Activated CD4-positive, alpha-beta T cell treated with anti-CD3 and anti-CD28 coated beads, Interleukin-2, amount 10 ng/mL, durations not matched to agents 7 days and 5 days (primary cell): Measurements from ENCODE around the gene TMEM151B. TPM values are rescaled to one million over a fixed set of nuclear protein-coding genes. Genes with fewer than 3 reads are reported as not detected.

Experiments used
- CTCF ChIA-PET: fragments of 350-600 bp; sonication (Branson Sonifier 250); formaldehyde crosslinking; loops from one replicate; lab custom pipeline; 2021; ENCODE audit warnings: antibody characterized with exemption; lab: Charles Lee
- POLR2A ChIA-PET: fragments of 350-600 bp; sonication (Branson Sonifier 250); formaldehyde crosslinking; loops from one replicate; lab custom pipeline; 2021; ENCODE audit warnings: antibody characterized with exemption; lab: Charles Lee
- DNase-seq: peaks from one replicate; pipeline ENCODE4 v3.0.0-alpha.2; 2020
- H3K27ac Mint-ChIP-seq: one replicate; pipeline ENCODE4 v1.8.0; 2021; ENCODE audit warnings: mild to moderate bottlenecking, moderate library complexity, mixed read lengths
- H3K27me3 Mint-ChIP-seq: one replicate; pipeline ENCODE4 v1.8.0; 2021; ENCODE audit warnings: mixed read lengths
- H3K36me3 Mint-ChIP-seq: one replicate; pipeline ENCODE4 v1.8.0; 2021; ENCODE audit warnings: low read depth, mixed read lengths
- H3K4me1 Mint-ChIP-seq: one replicate; pipeline ENCODE4 v1.8.0; 2021; ENCODE audit warnings: mixed read lengths
- H3K4me3 Mint-ChIP-seq: one replicate; pipeline ENCODE4 v1.8.0; 2021; ENCODE audit warnings: mild to moderate bottlenecking, moderate library complexity, mixed read lengths
- H3K9me3 Mint-ChIP-seq: one replicate; pipeline ENCODE4 v1.8.0; 2021; ENCODE audit warnings: mixed read lengths
- total RNA-seq, 2 experiments: library from RNA; stranded (reverse); gene quantifications; one replicate each; pipeline ENCODE4 v1.2.3, GENCODE V29; 2021

The TMEM151B gene
- total RNA-seq, 2 experiments from 2014 or later = not detected

DNA sequence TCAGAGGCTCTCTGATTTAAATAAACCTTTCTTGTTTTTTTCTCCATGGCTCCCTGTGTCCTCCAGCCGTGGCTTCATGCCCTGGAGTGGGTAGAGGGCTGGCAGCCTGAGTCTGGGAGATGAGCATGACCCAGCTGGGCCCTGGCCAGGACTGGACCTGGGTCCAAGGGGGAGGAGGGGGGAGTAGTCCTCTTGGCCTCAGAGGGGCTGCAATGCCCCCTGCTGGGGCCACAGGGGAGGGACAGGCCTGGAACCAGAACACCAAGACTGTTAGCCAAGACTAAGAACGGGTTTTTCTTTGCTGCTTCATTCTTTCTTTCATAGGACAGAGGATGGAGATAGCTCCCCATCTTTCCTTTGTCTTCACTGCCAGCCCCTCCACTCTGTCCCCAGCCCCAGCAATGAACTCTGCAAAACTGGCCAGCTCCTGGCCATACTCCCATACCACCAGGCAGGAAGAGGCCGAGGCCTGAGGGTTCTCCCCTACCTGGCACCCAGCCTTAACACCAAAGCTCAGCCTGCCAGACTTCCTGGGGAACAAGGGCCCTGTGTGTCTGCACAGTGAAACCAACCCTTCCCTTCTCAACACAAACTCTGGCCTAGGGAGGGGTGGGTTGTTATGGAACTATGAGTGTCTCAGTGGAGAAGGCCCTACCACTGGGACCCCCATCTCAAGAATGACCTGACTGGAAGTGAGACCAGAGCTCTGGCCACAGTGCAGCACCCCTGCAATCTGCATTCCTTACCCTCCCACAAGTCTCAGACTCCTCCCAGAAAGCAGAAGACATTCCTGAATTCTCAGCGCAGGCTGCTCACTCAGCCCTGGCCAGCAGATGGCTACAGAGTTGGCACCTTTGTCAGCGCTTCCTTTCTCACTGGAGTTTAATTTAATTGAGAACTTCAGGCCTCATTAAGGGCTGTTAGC is 35.9 kb upstream of the TMEM151B start:
- peaks cover 14% of the 10 kb centered on the region for H3K36me3 Mint-ChIP-seq
- H3K27ac Mint-ChIP-seq = peak overlapping the region; percentile 37
- H3K27me3 Mint-ChIP-seq = no peaks in the 10 kb centered on the region
- no peak overlapping the region for H3K4me3 Mint-ChIP-seq
- H3K9me3 Mint-ChIP-seq = no peaks in the 10 kb centered on the region
- CTCF ChIA-PET = interaction anchor here (0.5 to 3.6 kb wide), 9 partner anchors 8 to 173 kb away, joined by 3 to 14 read pairs (median 3); partner anchors contain the start of genes SLC29A1 and SLC35B2
- DNase-seq = no peak
- POLR2A ChIA-PET = no interaction called here
- H3K4me1 Mint-ChIP-seq = peaks cover 30% of the 10 kb centered on the region

DNA sequence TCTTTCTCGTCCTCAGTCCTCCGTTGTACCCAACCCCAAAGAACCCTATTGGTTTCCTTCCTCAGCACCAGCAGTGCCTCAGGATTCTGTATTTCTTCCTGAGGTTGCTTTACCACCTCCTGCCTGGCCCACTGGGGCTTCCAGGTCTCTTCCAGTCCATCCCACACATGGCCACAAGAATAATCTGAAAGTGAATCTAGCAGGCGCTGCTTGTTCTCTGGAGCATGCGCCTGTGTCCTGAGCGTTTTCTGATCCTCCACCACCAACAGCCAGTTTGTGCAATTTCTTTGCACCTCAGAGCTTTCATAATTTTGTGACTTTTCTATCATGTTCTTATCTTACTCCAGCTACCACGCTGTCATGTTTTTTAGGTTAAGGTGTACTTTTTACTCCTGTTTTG is 35.0 kb upstream of the TMEM151B start:
- Mint-ChIP-seq H3K36me3 (peaks cover 14% of the 10 kb centered on the region), H3K4me3 (no peak overlapping the region), H3K27ac (no peak overlapping the region), H3K4me1 (peaks cover 30% of the 10 kb centered on the region), H3K27me3 (no peaks in the 10 kb centered on the region), H3K9me3 (no peaks in the 10 kb centered on the region)
- ChIA-PET CTCF (interaction anchor here (0.6 to 3.6 kb wide), 8 partner anchors 9 to 172 kb away, joined by 3 to 14 read pairs (median 4); partner anchors contain the start of genes SLC29A1 and SLC35B2), POLR2A (no interaction called here)
- no peak for DNase-seq

DNA sequence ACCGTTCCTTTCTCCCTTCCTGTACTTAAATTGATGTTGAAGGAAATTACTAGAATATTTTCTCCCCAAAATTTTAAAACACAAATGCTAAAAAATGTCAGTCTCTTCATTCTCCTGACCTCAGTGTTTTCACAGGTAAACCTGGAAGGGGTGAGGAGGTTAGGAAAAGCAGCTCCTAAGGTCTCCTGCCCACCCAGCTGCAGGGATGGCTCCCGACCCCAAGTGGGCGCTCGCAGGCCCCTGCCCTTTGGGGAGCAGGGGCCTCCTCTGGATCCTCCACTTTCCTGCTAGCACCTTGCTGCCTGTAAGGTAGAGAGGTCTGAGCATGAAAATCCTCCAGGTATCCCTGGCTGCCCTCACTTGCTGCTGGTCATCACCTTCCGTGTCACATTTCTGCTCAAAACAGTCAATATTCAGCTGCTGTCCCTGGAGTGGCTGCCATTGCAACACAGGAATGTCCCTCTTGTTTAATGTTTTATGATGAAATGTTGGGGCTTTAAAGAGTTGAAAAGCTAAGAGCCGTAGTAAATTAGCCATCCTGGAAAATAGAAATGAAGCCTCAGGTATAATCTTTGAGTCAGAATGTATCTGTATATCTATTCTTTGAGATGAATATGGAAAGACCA is 34.2 kb upstream of the TMEM151B start:
- Mint-ChIP-seq H3K4me1 (peaks cover 30% of the 10 kb centered on the region), H3K27me3 (no peaks in the 10 kb centered on the region), H3K36me3 (peaks cover 9% of the 10 kb centered on the region), H3K27ac (no peak overlapping the region), H3K9me3 (no peaks in the 10 kb centered on the region), H3K4me3 (no peak overlapping the region)
- no peak for DNase-seq
- CTCF ChIA-PET = interaction anchor here (0.6 to 3.6 kb wide), 8 partner anchors 9 to 69 kb away, joined by 3 to 14 read pairs (median 3); partner anchors contain the start of gene SLC29A1
- POLR2A ChIA-PET = interaction anchor here (0.6 kb wide), 1 partner anchor 30 kb away, joined by 5 read pairs; no protein-coding TSS in a partner anchor

DNA sequence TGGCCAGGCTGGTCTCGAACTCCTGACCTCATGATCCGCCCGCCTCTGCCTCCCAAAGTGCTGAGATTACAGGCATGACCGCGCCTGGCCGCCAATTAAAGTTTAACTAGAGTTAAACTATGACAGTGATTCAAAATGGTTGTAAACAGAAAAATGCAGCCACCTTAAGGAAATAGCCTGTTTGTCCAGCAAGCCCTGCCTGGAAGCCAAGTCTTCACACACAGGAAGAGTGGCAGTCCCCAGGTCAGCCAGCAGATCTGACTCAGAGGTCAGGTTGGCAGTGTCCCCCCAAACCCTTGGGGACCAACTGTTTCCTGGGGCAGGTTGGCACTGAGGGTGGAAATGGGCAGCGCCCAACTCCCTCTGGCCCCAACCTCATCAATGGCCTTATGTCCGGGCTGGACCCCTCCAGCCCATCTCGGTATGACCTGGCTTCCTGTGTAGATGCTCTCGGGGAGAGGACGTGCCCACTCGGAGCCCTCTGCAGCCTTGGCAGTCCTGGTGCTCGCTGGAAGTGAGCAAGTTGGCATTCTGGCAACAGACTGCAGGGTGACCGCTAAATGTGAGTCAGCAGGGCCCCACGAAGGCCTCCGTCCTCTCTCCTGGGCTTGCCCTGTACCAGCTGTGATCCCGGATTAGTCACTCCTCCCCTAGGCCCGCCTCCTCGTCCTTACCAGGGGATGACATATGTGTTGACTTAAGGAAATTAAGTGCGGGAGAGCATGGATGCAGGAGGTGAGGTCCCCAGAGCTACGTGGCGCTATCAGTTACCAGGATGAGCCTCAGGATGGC is 33.0 kb upstream of the TMEM151B start:
- ChIA-PET CTCF (interaction anchor here (0.6 to 2.1 kb wide), 14 partner anchors 8 to 103 kb away, joined by 3 to 19 read pairs (median 4); partner anchors contain the start of genes AARS2, HSP90AB1, SLC29A1 and TMEM151B), POLR2A (interaction anchor here (1.3 kb wide), 1 partner anchor 9 kb away, joined by 3 read pairs; the partner anchor contains the start of gene HSP90AB1)
- Mint-ChIP-seq H3K27me3 (no peaks in the 10 kb centered on the region), H3K9me3 (no peaks in the 10 kb centered on the region), H3K4me3 (peak overlapping the region; percentile 75), H3K27ac (peak overlapping the region; percentile 95), H3K36me3 (peaks cover 6% of the 10 kb centered on the region), H3K4me1 (peaks cover 30% of the 10 kb centered on the region)
- DNase-seq = peak; percentile 62

DNA sequence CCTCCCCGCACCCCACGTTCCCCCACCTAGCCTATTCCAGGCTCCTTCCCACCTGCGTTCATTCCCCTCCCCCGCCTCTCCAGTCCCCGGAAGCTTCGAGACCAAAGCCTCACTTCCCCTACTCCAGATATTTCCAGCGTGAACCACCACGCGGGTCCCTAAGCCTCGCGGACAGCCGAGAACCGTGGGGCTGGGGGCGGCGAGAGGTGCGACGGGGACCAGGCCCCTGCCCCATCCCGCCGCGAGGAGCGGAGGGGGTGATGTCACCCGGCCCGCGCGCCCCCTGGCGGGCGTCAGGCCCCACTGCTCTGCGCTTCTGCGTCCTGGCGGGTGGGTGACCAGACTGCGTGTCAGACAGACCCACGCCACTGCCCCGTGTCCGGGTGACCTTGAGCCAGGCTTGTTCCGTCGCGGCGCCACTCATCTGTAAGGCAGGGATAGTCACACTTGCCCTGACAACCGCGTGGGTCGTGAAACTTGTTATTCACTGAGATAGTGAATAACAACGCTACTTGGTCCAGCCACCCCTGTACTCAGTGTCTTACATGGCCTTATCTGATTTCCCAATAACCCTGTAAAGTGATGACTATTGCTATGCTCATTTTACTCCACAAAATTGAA is 32.3 kb upstream of the TMEM151B start:
- H3K9me3 Mint-ChIP-seq = no peaks in the 10 kb centered on the region
- H3K4me3 Mint-ChIP-seq = peak overlapping the region; percentile 75
- H3K27me3 Mint-ChIP-seq = no peaks in the 10 kb centered on the region
- H3K4me1 Mint-ChIP-seq = peaks cover 28% of the 10 kb centered on the region
- DNase-seq = peak; percentile 77
- peak overlapping the region; percentile 95 for H3K27ac Mint-ChIP-seq
- H3K36me3 Mint-ChIP-seq = peaks cover 4% of the 10 kb centered on the region
- ChIA-PET CTCF (interaction anchor here (0.6 to 2.1 kb wide), 12 partner anchors 10 to 104 kb away, joined by 3 to 19 read pairs (median 4); partner anchors contain the start of genes AARS2, HSP90AB1, SLC29A1 and TMEM151B), POLR2A (interaction anchor here (1.3 kb wide), 1 partner anchor 9 kb away, joined by 3 read pairs; the partner anchor contains the start of gene HSP90AB1)

DNA sequence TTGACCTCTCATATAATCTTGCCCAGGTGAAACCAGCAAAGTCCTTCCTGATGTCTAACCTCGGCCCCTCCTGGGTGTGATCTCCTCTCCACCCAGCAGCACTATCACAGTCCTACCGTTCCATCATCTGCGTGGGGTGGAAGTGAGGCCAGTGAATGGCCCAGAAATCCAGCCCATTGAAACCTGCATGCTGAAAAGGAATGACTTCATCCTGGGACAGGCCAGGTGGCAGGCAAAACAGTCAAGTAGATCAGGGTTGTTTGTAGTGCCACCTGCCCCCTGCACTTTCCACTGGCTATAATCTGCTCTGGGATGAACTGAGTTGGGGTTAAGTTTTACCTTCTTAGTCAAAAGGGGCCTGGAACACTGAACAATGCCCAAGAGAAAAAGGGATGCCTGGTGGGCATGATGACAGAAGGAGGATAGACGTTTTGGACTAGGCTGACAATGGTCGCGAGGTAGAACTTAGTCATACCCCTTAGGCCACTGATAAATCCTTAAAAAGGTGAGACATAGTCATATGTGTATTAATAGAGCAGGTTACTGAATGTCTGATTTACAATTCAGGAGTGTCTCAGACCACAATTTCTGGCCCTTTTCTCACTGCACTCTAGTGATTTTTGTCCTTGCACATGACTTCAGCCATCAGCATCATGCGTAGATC is 31.4 kb upstream of the TMEM151B start:
- H3K36me3 Mint-ChIP-seq = peaks cover 2% of the 10 kb centered on the region
- peak overlapping the region; percentile 95 for H3K27ac Mint-ChIP-seq
- H3K4me3 Mint-ChIP-seq = peak overlapping the region; percentile 75
- no peaks in the 10 kb centered on the region for H3K9me3 Mint-ChIP-seq
- ChIA-PET CTCF (interaction anchor here (0.6 to 2.1 kb wide), 3 partner anchors 9 to 13 kb away, joined by 3 to 19 read pairs (median 5); partner anchors contain the start of gene HSP90AB1), POLR2A (no interaction called here)
- no peaks in the 10 kb centered on the region for H3K27me3 Mint-ChIP-seq
- no peak for DNase-seq
- peaks cover 19% of the 10 kb centered on the region for H3K4me1 Mint-ChIP-seq

DNA sequence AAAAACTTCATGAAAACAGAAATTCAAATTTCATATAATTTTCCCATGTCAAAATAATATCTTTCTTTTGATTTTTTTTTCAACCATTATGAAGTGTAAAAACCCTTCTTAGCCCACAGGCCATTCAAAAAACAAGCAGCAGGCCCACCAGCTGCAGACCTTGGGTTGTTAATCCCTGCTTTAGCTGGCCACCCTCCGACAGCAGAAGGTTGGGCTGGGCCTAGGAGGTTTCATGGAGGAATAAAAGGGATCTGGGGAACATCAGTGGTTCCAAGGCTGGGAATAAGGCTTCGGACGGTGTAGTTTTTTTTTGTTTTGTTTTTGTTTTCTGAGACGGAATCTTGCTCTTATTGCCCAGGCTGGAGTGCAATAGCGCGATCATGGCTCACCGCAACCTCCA is 26.9 kb upstream of the TMEM151B start:
- no peak for DNase-seq
- Mint-ChIP-seq H3K4me1 (peaks cover 18% of the 10 kb centered on the region), H3K4me3 (no peak overlapping the region), H3K27me3 (no peaks in the 10 kb centered on the region), H3K9me3 (no peaks in the 10 kb centered on the region), H3K36me3 (peaks cover 13% of the 10 kb centered on the region), H3K27ac (no peak overlapping the region)
- CTCF ChIA-PET = interaction anchor here (0.6 to 7.8 kb wide), 5 partner anchors 8 to 174 kb away, joined by 4 to 66 read pairs (median 8); partner anchors contain the start of gene SLC35B2
- POLR2A ChIA-PET = no interaction called here

DNA sequence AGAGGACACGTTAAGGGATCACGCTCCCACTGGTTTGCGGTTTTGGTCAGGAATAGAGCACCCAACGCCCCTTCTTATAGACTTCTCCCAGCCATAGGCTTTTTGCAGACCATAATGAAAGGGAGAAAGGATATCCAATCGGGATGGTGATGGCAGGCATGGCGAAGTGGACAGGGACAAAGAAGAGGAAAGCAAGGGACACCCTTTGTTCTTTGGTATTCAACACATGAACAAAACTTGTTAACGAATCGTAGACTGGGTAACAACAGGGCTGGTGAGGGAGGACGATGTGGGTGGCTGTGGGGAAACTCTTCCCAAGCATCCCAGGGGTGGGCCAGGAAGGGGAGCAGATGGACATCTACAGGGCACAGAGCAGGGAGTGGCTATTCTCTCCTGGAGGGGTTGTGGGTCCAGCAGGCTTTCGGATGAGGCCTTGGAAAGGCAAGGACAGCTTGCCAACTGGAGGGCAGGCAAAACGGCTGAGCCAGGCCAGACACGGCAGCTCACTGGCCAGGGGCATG is 24.8 kb upstream of the TMEM151B start:
- peak overlapping the region; percentile 99 for H3K4me3 Mint-ChIP-seq
- H3K36me3 Mint-ChIP-seq = peaks cover 34% of the 10 kb centered on the region
- peaks cover 37% of the 10 kb centered on the region for H3K4me1 Mint-ChIP-seq
- no peak for DNase-seq
- POLR2A ChIA-PET = no interaction called here
- no peaks in the 10 kb centered on the region for H3K27me3 Mint-ChIP-seq
- no peaks in the 10 kb centered on the region for H3K9me3 Mint-ChIP-seq
- CTCF ChIA-PET = interaction anchor here (0.6 to 7.8 kb wide), 5 partner anchors 9 to 73 kb away, joined by 3 to 66 read pairs (median 9); partner anchors contain the start of gene SLC35B2
- H3K27ac Mint-ChIP-seq = peak overlapping the region; percentile 95

DNA sequence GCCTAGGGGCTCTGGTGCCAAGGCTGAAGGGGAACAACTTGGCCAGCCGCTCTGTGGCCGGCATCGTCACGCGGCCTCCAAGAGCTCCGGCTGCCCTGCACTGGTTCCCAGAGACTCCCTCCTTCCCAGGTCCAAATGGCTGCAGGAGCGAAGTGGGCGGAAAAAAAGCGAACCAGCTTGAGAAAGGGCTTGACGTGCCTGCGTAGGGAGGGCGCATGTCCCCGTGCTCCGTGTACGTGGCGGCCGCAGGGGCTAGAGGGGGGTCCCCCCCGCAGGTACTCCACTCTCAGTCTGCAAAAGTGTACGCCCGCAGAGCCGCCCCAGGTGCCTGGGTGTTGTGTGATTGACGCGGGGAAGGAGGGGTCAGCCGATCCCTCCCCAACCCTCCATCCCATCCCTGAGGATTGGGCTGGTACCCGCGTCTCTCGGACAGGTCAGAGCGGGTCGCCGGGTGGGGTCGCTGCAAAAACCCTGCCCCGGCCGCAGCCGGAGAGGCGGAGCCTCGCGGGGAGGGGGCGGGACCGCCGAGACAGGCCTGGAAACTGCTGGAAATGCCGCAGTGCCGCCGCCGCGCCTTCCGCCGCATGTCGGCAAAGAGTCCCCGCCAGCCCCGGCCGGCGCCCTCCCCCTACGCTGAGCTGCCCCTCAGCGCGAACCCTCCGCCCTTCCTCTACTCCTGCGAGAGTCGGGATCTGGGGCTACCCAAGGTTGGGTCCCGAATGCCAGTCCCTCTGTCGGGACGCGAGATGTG is 24.2 kb upstream of the TMEM151B start:
- CTCF ChIA-PET = interaction anchor here (1.0 to 7.8 kb wide), 7 partner anchors 8 to 84 kb away, joined by 3 to 66 read pairs (median 9); partner anchors contain the start of genes AARS2 and SLC35B2
- Mint-ChIP-seq H3K27me3 (no peaks in the 10 kb centered on the region), H3K4me3 (peak overlapping the region; percentile 99), H3K36me3 (peaks cover 41% of the 10 kb centered on the region), H3K27ac (peak overlapping the region; percentile 95), H3K4me1 (peaks cover 43% of the 10 kb centered on the region), H3K9me3 (no peaks in the 10 kb centered on the region)
- POLR2A ChIA-PET = interaction anchor here (0.6 to 1.9 kb wide), 3 partner anchors 9 to 23 kb away, joined by 3 to 15 read pairs (median 5); partner anchors contain the start of gene SLC29A1
- DNase-seq = peak; percentile 79
